Sigmoid colon (tissue), 4 donors: ENCODE data around the gene NSUN6.

Experiments used
- EP300 ChIP-seq, 4 donors: sonication (generic); formaldehyde crosslinking; IDR thresholded peaks; one replicate each; pipeline ENCODE4 v1.6.1; 2017; ENCODE audit warnings: antibody characterized with exemption in 4 of 4
- POLR2AphosphoS5 ChIP-seq, 4 donors: sonication (generic); formaldehyde crosslinking; IDR thresholded peaks; one replicate each; pipeline ENCODE4 v1.6.1; 2017; ENCODE audit warnings: antibody characterized with exemption in 4 of 4
- TF ChIP-seq, protein P1 (sequence below), 4 experiments: fragments of 450-650 bp in 3 of 4; fragments of 200-600 bp in 1 of 4; IDR thresholded peaks; one replicate each; pipeline ENCODE4 v1.5.1; 2016 to 2019; ENCODE audit warnings: antibody characterized with exemption in 4 of 4, mild to moderate bottlenecking in 3 of 4, moderate library complexity in 2 of 4

DNA sequence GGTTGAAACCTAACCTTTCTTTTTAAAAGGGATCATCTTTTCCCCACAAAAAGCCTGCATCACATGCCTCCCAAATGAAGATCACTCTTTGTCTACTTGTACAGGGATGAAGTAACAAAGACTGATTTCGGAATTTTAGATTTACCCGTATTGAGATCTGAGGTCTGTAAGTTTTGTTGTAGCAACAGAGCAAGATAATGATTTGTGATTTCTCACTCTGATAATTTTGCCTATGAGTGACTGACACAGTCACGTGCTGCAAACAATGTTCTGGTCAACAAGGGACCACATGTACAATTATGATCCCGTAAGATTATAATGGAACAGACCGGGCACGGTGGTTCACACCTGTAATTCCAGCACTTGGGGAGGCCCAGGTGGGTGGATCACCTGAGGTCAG, 39.2 kb upstream of the NSUN6 start:
- TF ChIP-seq, protein P1, sequence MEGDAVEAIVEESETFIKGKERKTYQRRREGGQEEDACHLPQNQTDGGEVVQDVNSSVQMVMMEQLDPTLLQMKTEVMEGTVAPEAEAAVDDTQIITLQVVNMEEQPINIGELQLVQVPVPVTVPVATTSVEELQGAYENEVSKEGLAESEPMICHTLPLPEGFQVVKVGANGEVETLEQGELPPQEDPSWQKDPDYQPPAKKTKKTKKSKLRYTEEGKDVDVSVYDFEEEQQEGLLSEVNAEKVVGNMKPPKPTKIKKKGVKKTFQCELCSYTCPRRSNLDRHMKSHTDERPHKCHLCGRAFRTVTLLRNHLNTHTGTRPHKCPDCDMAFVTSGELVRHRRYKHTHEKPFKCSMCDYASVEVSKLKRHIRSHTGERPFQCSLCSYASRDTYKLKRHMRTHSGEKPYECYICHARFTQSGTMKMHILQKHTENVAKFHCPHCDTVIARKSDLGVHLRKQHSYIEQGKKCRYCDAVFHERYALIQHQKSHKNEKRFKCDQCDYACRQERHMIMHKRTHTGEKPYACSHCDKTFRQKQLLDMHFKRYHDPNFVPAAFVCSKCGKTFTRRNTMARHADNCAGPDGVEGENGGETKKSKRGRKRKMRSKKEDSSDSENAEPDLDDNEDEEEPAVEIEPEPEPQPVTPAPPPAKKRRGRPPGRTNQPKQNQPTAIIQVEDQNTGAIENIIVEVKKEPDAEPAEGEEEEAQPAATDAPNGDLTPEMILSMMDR (IDR thresholded peaks at IDR 0.05): no peak
- no peak for TF ChIP-seq EP300 (IDR thresholded peaks at IDR 0.05)
- no peak for TF ChIP-seq POLR2AphosphoS5 (IDR thresholded peaks at IDR 0.05)
